GM13977 (cell line): ENCODE data around the gene DIRAS1.

Experiments
- DNase-seq: peaks from one replicate; pipeline ENCODE4 v3.0.0; 2012; ENCODE audit warnings: low spot score
- CTCF ChIP-seq: IDR thresholded peaks from 2 replicates; pipeline ENCODE4 v1.5.1; 2012; ENCODE audit warnings: mild to moderate bottlenecking, control low read depth; ENCODE audit not compliant: insufficient read depth; ENCODE audit errors: extremely low read depth, missing control alignments
- in situ Hi-C: fragments of 300-500 bp; cut with MboI; formaldehyde crosslinking; loops from one replicate; pipeline ENCODE4 v1.12.0; 2022; ENCODE audit warnings: low sequenced_read_pairs, low pct_unique_long_range_greater_than_20kb, mixed read lengths, inconsistent platforms; ENCODE audit not compliant: unreplicated experiment

The DIRAS1 gene

GRCh38 chr19:2720777-2721569, at the start of gene DIRAS1:
Gene DIRAS1 (minus strand): TSS chr19:2721372. CDS start chr19:2717806, 3,566 bp downstream.
- no peak for TF ChIP-seq CTCF
- in situ Hi-C loops: no loop called here
- DNase-seq: no peak

- in situ Hi-C loops: no loop called here
- TF ChIP-seq CTCF: no peak
- DNase-seq: no peak
Observed at GRCh38 chr19:2770055-2771013, 49.2 kb upstream of the DIRAS1 start.

GRCh38 chr19:2769218-2769617, 48.0 kb upstream of the DIRAS1 start:
- in situ Hi-C loops: no loop called here
- no peak for TF ChIP-seq CTCF
- no peak for DNase-seq

- in situ Hi-C loops: no loop called here
- DNase-seq: no peak
- TF ChIP-seq CTCF: no peak
Observed at GRCh38 chr19:2768365-2769132, 47.4 kb upstream of the DIRAS1 start.

- in situ Hi-C loops: no loop called here
Observed at GRCh38 chr19:2767688-2768087, 46.5 kb upstream of the DIRAS1 start.

More at GRCh38 chr19:2767688-2768087, 46.5 kb upstream of the DIRAS1 start:
- TF ChIP-seq CTCF: no peak
- DNase-seq: no peak
